ENCODE results near the gene CCDC33. TPM values are rescaled to one million over a fixed set of nuclear protein-coding genes. Genes with fewer than 3 reads are reported as not detected.

Gene CCDC33
- not detected for polyA plus RNA-seq (ENCODE audit: insufficient read length)

- no peak for DNase-seq
Observed at GRCh38 chr15:74235962-74236361, at the start of gene CCDC33. CCDC33 (plus strand) TSS chr15:74236326; CDS start chr15:74236720, 394 bp downstream.

DNA sequence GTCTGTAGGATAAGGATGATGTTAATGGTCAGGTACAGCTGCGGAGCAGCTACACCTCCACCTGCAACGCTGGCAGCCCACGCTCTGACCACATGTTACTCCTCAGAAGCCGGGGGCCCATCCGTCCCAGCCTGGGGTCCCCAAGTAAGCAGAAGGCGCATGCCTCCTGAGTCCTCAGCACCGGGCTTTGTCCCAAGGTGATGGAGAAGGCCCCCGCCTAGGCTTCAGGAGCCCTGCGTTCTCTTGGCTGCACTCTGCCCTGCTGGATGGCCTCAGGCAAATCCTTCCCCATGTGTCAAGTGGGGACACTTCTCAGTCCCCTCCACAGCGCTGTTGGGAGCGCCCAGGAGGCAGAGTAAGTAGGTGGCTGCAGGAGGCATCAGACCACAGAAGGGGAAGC, 47.9 kb upstream of the CCDC33 start:
- no peak for DNase-seq

DNA sequence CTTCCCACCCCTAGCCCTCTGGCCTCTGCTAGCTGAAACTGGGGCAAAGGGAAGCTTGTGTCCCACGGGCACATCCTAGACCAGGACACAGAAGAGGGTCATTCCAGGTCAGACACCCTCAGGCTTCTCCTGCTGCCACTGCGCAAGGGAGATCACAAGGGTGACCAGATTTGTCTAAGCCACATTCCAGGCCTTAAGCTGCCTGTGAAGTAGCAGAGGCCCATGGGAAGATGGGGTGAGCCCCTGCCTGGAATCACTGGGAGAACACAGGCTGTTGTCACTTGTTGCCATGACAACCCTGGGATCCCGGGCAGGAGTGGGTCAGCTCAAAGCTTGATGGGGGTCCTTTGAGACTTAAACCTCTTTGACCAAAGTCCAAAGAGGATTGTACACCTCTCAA, 44.3 kb upstream of the CCDC33 start:
- no peak for DNase-seq

- DNase-seq: no peak
Observed at GRCh38 chr15:74192751-74193150, 43.4 kb upstream of the CCDC33 start.

DNA sequence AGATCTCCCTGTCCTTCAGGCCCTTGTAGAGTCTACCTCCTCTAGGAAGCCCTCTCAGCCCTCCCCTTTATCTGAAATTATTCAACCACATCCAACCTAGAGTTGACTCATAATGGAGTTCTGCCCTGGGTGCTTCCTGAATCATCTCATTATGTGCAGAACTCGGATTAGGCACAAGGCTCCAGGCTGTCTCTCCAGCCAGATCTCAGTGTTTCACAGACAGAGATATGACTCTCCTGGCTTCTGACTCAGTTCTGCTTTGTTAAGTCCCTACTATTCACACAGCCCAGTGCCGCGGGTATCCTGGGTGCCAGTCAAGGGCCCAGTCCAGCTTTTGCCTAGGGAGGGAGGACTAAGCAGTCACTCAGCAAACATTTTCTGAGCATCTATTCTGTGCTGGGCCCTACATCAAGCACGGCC, 42.8 kb upstream of the CCDC33 start:
- no peak for DNase-seq

DNA sequence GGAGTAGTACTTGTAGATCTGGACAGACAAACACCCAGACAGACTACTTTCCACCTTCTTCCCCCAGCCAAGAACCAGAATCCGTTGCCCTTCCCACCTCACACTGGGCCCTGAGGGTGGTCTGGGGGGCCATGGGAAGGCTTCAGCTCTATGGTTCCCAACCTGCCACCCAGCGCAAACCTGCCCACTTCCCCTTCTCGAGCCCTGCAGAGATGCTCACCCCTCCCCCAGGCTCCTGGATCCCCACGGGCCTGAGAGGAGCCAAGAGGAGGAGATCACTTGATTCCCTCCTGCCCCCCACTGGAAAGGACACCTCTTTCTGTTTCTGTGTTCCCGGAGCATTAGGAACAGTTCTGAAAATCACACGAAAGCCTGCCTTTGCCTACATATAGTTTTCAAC, 42.2 kb upstream of the CCDC33 start:
- no peak for DNase-seq

GRCh38 chr15:74194572-74195559, 41.3 kb upstream of the CCDC33 start:
- no peak for DNase-seq

DNA sequence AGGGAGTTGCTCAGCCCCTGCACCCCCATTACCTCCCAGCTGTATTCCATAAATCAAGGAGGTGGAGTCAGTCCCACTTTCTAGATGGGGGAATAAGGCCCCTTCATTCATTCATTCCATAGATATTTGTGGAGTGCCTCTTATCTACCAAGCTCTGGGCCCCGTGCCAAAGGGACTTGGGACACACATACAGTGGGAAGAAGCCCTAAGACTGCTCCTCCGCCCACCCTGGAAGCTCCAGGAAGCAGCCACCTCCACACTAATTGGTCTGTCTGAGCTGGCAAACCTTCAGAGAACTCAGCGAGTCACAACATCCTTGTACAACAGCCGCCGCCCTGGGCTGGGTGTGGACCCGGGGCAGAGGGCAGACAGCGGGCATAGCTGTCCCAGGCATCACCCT, 40.0 kb upstream of the CCDC33 start:
- no peak for DNase-seq

- no peak for DNase-seq
Observed at GRCh38 chr15:74197176-74197965, 38.8 kb upstream of the CCDC33 start.

DNA sequence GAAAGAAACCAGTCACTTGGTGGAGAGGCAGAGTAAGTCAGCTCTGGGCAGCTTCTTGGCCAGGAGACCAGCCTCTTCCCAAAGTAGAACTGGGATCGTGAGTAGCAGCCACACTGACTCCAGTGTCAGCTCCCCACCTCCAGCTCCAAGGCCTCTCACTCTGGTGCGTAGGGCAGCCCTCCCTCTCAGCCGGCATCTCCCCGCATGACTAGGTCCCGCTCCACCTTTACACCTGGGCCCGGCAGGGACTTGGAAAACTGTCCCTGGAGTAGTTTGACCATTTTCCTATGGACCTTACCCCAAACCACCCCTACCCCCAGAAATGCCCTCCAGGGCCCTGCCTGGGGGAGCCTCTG, 36.9 kb upstream of the CCDC33 start:
- DNase-seq: no peak

DNA sequence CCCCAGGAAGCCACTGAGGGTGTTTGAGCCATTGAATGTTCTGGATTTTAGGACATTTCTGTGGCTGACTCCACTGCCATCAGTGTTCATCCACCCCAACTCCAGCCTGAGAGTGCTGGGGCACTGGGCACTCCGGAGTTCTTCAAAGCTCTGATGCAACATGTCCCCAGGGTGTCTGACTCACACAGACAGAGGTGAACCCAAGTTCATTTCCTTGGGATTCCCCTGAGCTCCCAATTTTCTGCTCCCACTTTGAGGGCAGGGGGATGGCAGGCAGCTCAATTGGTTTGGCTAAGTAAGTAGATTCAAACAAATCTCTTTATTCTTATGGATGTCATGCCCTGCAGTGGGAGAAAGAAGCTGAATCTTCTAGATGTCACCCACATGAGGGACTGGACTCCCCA, 35.7 kb upstream of the CCDC33 start:
- DNase-seq: no peak

GRCh38 chr15:74200871-74201419, 35.2 kb upstream of the CCDC33 start:
- DNase-seq: peak; percentile 59

DNA sequence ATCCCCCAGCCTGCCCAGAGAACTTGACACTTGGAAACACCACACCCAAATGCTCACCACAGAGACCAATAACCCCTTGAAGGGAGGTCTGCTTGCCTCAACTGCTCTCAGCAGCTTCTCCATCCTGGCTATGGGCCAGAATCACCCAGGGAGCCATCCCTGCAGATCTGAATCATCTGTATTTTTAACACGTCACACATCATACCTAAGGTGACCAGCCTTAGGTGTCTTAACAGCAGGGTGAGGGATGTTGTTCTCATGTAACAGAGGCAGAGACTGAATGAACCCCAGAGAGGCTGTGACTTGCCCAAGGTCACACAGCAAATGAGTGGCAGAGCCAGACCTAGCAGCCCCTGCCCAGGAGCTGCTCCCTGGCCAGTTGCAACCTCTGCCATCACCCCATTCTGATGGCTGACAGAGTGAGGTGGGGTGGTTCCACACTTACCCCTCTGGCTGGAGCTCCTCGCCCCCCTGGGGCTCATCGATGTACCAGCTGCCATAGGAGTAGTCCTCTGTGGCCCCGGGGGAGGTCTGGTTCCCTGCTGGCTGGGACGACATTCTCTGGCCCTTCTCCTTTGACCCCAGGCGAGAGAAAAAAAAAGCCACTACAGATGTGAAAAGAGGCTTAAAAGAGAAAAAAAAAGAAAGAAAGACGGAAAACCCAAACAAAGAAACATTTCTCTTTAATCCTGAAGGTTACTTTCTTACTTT, 34.3 kb upstream of the CCDC33 start:
- DNase-seq: no peak

DNA sequence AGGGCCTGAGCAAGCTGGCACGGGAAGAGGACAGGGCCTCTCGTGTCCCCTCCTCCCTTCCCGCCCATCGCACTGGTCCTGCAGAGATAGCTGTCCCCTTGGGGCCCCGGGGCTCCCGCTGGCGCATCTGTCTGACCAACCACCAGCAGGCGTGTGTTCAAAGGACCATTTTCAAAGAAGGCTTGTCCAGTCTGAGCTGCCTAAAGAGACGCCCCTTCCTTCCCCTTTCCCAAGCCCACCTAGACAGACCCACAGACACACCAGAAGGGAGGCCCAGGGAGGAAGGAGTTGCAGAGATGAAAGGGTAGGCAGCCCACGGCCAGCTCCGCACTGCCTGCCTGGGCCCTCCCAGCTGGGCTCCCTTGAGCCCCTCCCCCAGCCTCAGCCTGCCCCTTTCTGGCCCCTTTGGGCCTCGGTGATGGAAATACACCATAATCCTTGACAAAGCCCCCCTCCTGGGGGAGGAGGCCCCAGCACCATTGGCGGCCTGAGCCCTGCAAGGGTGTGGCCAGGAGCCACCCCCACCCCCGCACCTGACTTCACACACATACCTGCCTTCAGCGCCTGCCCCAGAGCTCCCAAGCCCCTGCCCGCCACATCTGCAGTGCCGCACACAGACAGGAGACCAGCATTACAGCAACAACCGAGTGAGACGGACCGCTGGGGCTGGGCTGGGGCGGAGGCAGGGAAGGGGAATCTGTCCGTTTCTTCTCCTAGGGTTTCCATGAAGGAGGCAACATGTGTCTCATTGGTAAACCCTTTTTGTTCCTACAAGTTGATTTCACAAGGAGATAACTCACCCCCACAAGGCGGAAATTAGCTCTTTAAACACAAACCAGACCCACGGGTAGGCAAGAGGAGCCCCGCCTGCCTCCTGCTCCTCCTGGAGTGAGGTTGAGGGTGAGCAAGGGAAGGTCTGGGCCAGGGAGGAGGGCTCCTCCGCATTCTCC, 33.4 kb upstream of the CCDC33 start, which contains the start of gene STRA6:
Gene STRA6, minus strand, starts transcription at position 336 of the 950 bp plus-strand sequence. CDS start 520 bp downstream, outside the sequence.
- DNase-seq: no peak

GRCh38 chr15:74203914-74204431, 32.2 kb upstream of the CCDC33 start:
- DNase-seq: no peak

DNA sequence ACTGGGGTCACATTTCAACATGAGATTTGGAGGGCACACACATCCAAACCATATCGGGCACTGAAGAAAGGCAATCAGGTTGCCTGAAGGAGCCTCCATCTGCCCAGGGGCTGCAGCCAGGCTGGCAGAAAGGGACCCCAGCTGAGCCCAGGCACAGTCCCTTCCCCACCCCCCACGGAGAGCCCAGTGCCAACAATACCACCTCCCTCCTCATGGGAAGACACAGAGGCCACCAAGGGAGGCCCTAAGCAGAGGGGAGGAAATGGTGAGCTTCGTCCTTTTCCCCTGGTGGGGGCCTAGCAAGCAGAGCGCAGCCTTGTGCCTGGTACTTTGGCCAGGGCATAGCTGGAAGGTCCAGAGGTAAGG, 30.6 kb upstream of the CCDC33 start:
- no peak for DNase-seq

DNA sequence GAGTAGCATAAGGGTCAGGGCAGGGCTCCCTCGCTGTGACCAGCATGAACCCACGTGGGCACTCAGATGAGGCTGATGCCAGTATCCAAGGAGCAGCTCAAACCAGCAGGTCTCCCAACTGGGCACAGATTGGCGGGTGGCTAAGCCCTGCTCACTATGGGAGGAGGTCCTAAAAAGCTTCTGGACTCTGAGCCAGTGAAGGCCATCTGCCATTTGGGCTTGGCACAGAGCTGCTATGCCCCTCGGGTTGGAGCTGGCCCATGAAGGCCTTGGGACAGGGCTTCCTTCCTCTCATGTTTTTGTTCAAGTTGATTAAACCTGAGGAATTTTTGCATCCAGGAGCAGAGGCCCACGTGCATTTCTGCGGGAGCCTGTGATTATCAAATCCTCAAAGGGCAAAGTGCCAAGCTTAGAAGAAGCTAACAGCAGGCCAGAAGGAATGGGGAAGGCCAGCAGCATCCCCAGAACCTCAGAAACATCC, 29.3 kb upstream of the CCDC33 start:
- DNase-seq: no peak

GRCh38 chr15:74207652-74208440, 28.3 kb upstream of the CCDC33 start:
- no peak for DNase-seq

GRCh38 chr15:74208496-74208895, 27.6 kb upstream of the CCDC33 start:
- DNase-seq: no peak
